Measurements from ENCODE around the gene CBR3.

Gene CBR3

GRCh38 chr21:36156815-36157670 lies 22.2 kb downstream of the CBR3 start, which contains the start of gene DOP1B:
Gene DOP1B, plus strand, starts transcription at chr21:36156824. Its CDS starts 7,910 bp downstream, at chr21:36164734.
- DNase-seq = peak; percentile 65

GRCh38 chr21:36159356-36159921 lies 24.6 kb downstream of the CBR3 start:
- peak; percentile 78 for DNase-seq

GRCh38 chr21:36160850-36161178 lies 25.9 kb downstream of the CBR3 start:
- no peak for DNase-seq

- DNase-seq = no peak
These were observed 27.8 kb downstream of the CBR3 start for GRCh38 chr21:36162631-36163030.

- DNase-seq = peak; percentile 36
These were observed 29.2 kb downstream of the CBR3 start for GRCh38 chr21:36163750-36164741.

GRCh38 chr21:36165356-36165755 lies 30.5 kb downstream of the CBR3 start:
- no peak for DNase-seq

- DNase-seq = no peak
These were observed 31.8 kb downstream of the CBR3 start for GRCh38 chr21:36166705-36167104.

GRCh38 chr21:36167541-36167940 lies 32.7 kb downstream of the CBR3 start:
- DNase-seq = no peak

- DNase-seq = no peak
These were observed 34.7 kb downstream of the CBR3 start for GRCh38 chr21:36169470-36170128.

- DNase-seq = no peak
These were observed 35.9 kb downstream of the CBR3 start for GRCh38 chr21:36170823-36171222.

GRCh38 chr21:36171336-36171735 lies 36.5 kb downstream of the CBR3 start:
- DNase-seq = no peak

GRCh38 chr21:36171741-36172331 lies 37.0 kb downstream of the CBR3 start:
- DNase-seq = no peak

- DNase-seq = no peak
These were observed 39.9 kb downstream of the CBR3 start for GRCh38 chr21:36174780-36175179.

GRCh38 chr21:36175771-36176565 lies 41.1 kb downstream of the CBR3 start:
- no peak for DNase-seq

GRCh38 chr21:36178349-36178748 lies 43.5 kb downstream of the CBR3 start:
- no peak for DNase-seq

GRCh38 chr21:36179145-36179544 lies 44.3 kb downstream of the CBR3 start:
- no peak for DNase-seq

GRCh38 chr21:36180963-36181362 lies 46.1 kb downstream of the CBR3 start:
- no peak for DNase-seq

GRCh38 chr21:36183144-36183795 lies 48.4 kb downstream of the CBR3 start:
- peak; percentile 28 for DNase-seq

- no peak for DNase-seq
These were observed 49.7 kb downstream of the CBR3 start for GRCh38 chr21:36184545-36184944.

- no peak for DNase-seq
These were observed 50.6 kb downstream of the CBR3 start for GRCh38 chr21:36185523-36185922.

GRCh38 chr21:36186081-36186480 lies 51.2 kb downstream of the CBR3 start:
- no peak for DNase-seq

All from hematopoietic multipotent progenitor cell treated with erythropoietin and hydrocortisone succinate and interleukin-3 and kit ligand, for 4 days (in vitro differentiated cells).